Measurements from ENCODE around the gene ABHD3. TPM values are rescaled to one million over a fixed set of nuclear protein-coding genes. Genes with fewer than 3 reads are reported as not detected.

Gene ABHD3

Small RNA genes within 50 kb of the gene (small RNA-seq; reads per million reads assigned to genes)
- gene MIR320C1 (ENCODE audit: insufficient read depth) (not detected), gene RF00019 (ENCODE audit: insufficient read depth) (not detected), gene RF01241 (ENCODE audit: insufficient read depth) (not detected)

Measured in mesendoderm (in vitro differentiated cells).